IPS-18a (cell line): Measurements from ENCODE around the gene FDCSP.
"Not testable (repeated sequence)": the region's sequence is repeated elsewhere in the genome, so short reads cannot be mapped to it uniquely, and the experiment has no call there.

Experiments
- H3K27ac ChIP-seq: one replicate; pipeline ENCODE4 v1.5.1; 2013; ENCODE audit warnings: low read length
- H3K27me3 ChIP-seq: one replicate; pipeline ENCODE4 v1.6.1; 2013; ENCODE audit warnings: mild to moderate bottlenecking, low read length; ENCODE audit not compliant: control insufficient read depth, insufficient read depth
- H3K36me3 ChIP-seq: one replicate; pipeline ENCODE4 v1.6.1; 2013; ENCODE audit warnings: low read depth, low read length; ENCODE audit not compliant: control insufficient read depth
- H3K4me1 ChIP-seq: one replicate; pipeline ENCODE4 v1.6.1; 2013; ENCODE audit warnings: low read depth, low read length; ENCODE audit not compliant: control insufficient read depth
- H3K4me3 ChIP-seq: one replicate; pipeline ENCODE4 v1.5.1; 2013; ENCODE audit warnings: low read length
- H3K9ac ChIP-seq: one replicate; pipeline ENCODE4 v1.6.1; 2013; ENCODE audit warnings: mild to moderate bottlenecking, low read length, moderate library complexity
- H3K9me3 ChIP-seq: one replicate; pipeline ENCODE4 v1.6.1; 2013; ENCODE audit warnings: low read depth, low read length; ENCODE audit not compliant: control insufficient read depth

FDCSP gene

GRCh38 chr4:70195425-70195824 is 30.5 kb upstream of the FDCSP start, which contains the start of gene ODAM:
Gene ODAM, plus strand, starts transcription at chr4:70195725. Its CDS starts 819 bp downstream, at chr4:70196544.
- Histone ChIP-seq H3K9me3 (no peaks in the 10 kb centered on the region), H3K9ac (no peak within 1 kb of the TSS), H3K27ac (no peak within 1 kb of the TSS), H3K4me1 (peaks cover 6% of the 10 kb centered on the region), H3K4me3 (no peak within 1 kb of the TSS), H3K36me3 (no peaks in the 10 kb centered on the region), H3K27me3 (no peaks in the 10 kb centered on the region)

GRCh38 chr4:70196857-70197256 is 29.1 kb upstream of the FDCSP start:
- peaks cover 6% of the 10 kb centered on the region for H3K4me1 ChIP-seq
- H3K4me3 ChIP-seq = no peak overlapping the region
- no peaks in the 10 kb centered on the region for H3K27me3 ChIP-seq
- no peaks in the 10 kb centered on the region for H3K36me3 ChIP-seq
- H3K9me3 ChIP-seq = no peaks in the 10 kb centered on the region
- no peak overlapping the region for H3K9ac ChIP-seq
- no peak overlapping the region for H3K27ac ChIP-seq

- Histone ChIP-seq H3K36me3 (no peaks in the 10 kb centered on the region), H3K4me3 (no peak overlapping the region), H3K9me3 (no peaks in the 10 kb centered on the region), H3K9ac (no peak overlapping the region), H3K27me3 (no peaks in the 10 kb centered on the region), H3K4me1 (peaks cover 6% of the 10 kb centered on the region), H3K27ac (no peak overlapping the region)
These were observed 28.1 kb upstream of the FDCSP start for GRCh38 chr4:70197842-70198241.

DNA sequence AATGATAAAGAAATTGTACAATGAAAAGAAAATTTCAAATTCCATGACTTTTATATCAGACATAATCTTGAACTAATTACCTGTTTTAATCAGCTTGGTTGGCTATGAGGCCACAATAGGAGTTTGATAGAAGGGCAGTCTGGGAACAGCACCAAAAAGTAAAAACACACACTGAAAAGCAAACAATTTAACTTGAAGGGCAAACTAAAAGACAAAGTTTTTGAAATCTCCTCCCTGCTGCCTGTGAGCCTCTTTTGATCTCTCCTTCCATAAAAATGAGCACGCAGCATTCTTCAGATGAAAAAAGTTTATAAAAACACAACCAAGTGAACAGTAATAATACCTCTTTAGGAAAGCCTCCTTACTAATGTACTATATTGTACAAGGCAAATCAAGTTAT is 22.3 kb upstream of the FDCSP start:
- H3K27ac ChIP-seq = no peak overlapping the region
- H3K9ac ChIP-seq = no peak overlapping the region
- H3K4me3 ChIP-seq = no peak overlapping the region
- H3K4me1 ChIP-seq = no peaks in the 10 kb centered on the region
- H3K27me3 ChIP-seq = no peaks in the 10 kb centered on the region
- no peaks in the 10 kb centered on the region for H3K9me3 ChIP-seq
- no peaks in the 10 kb centered on the region for H3K36me3 ChIP-seq

DNA sequence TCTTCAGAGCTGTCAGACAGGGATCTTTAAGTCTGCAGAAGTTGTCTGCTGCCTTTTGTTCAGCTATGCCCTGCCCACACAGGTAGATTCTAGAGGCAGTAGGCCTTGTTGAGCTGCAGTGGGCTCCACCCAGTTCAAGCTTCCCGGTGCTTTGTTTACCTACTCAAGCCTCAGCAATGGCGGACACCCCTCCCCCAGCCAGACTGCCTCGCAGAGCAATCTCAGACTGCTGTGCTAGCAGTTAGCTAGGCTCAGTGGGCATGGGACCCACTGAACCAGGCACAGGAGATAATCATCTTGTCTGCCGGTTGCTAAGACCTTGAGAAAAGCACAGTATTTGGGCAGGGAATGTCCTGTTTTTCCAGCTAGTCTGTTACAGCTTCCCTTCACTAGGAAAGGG is 13.2 kb upstream of the FDCSP start:
- H3K4me1 ChIP-seq, H3K36me3 ChIP-seq, H3K9me3 ChIP-seq, H3K27ac ChIP-seq, H3K27me3 ChIP-seq, H3K9ac ChIP-seq, H3K4me3 ChIP-seq: not testable (repeated sequence)

GRCh38 chr4:70216109-70216508 is 9.8 kb upstream of the FDCSP start:
- H3K9me3 ChIP-seq, H3K27me3 ChIP-seq, H3K4me3 ChIP-seq, H3K9ac ChIP-seq, H3K36me3 ChIP-seq, H3K4me1 ChIP-seq, H3K27ac ChIP-seq: not testable (repeated sequence)

DNA sequence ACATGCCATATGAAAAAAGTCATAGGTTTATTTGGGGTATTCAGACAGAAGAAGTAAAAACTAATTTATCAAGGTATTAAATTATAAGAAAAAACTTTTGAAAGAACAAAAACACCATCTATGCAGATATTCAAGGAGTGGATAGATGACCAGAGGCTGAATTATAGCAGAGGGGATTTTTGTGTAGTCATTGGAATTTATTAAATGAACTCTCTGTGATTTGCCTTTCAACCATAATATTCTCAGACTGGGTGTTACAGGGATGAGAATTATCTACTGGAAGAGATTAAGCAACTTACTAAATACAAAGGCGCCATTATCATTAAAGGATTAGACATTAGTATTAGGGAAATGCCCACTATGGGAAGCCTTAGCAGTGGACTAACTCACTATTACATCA is 9.4 kb upstream of the FDCSP start:
- H3K4me3 ChIP-seq, H3K9me3 ChIP-seq, H3K4me1 ChIP-seq, H3K27me3 ChIP-seq, H3K36me3 ChIP-seq, H3K27ac ChIP-seq, H3K9ac ChIP-seq: not testable (repeated sequence)

DNA sequence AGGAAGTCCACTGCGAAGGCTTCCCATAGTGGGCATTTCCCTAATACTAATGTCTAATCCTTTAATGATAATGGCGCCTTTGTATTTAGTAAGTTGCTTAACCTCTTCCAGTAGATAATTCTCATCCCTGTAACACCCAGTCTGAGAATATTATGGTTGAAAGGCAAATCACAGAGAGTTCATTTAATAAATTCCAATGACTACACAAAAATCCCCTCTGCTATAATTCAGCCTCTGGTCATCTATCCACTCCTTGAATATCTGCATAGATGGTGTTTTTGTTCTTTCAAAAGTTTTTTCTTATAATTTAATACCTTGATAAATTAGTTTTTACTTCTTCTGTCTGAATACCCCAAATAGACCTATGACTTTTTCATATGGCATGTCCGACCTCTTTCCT is 4.5 kb upstream of the FDCSP start:
- H3K36me3 ChIP-seq, H3K27ac ChIP-seq, H3K27me3 ChIP-seq: not testable (repeated sequence)

GRCh38 chr4:70221818-70222217 is 4.1 kb upstream of the FDCSP start:
- not testable (repeated sequence) for H3K27me3 ChIP-seq, H3K9ac ChIP-seq, H3K4me1 ChIP-seq, H3K4me3 ChIP-seq, H3K36me3 ChIP-seq, H3K27ac ChIP-seq, H3K9me3 ChIP-seq

More for the DNA sequence above, 4.5 kb upstream of the FDCSP start:
- not testable (repeated sequence) for H3K9ac ChIP-seq, H3K9me3 ChIP-seq, H3K4me1 ChIP-seq, H3K4me3 ChIP-seq

- Histone ChIP-seq H3K4me1 (no peaks in the 10 kb centered on the region), H3K4me3 (no peak overlapping the region), H3K27me3 (no peaks in the 10 kb centered on the region), H3K9ac (no peak overlapping the region), H3K27ac (no peak overlapping the region), H3K36me3 (no peaks in the 10 kb centered on the region), H3K9me3 (no peaks in the 10 kb centered on the region)
These were observed 10.2 kb downstream of the FDCSP start for GRCh38 chr4:70236125-70236524.

- H3K27me3 ChIP-seq = no peaks in the 10 kb centered on the region
- H3K9ac ChIP-seq = no peak overlapping the region
- H3K9me3 ChIP-seq = no peaks in the 10 kb centered on the region
- no peaks in the 10 kb centered on the region for H3K4me1 ChIP-seq
- no peaks in the 10 kb centered on the region for H3K36me3 ChIP-seq
- H3K4me3 ChIP-seq = no peak overlapping the region
- H3K27ac ChIP-seq = no peak overlapping the region
These were observed 13.4 kb downstream of the FDCSP start for GRCh38 chr4:70239131-70239883.

DNA sequence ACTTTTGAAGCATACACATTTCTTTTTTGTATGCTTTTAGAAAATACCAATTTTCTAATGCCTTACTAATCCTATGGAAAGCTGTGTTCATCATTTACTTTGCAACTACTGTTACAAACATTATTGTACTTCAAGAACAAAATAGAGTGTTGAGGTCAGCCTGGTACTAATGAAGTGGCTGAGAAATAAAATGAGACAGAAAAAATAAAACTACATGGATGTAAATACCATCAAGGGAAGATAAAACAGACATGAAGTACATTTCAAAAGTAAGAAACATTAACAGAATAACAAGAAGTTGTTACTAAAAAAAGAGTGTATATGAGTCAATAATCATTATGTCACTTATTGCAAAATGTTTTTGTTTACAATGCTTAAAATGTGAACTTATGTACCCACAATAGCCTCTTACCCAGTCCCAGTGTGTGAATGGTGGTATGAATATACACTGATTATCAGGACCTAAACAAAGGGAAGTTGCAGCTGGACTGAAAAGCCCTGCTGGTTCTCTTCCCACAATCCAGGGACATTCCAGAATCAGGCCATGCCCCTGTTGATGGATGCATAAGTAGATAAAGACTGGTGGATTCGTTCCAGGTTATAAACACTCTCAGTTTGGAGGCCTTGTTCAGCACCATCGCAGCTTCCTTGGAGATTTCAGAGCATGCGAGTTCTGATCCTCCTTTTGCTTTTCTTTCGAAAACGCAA is 14.1 kb downstream of the FDCSP start:
- H3K4me3 ChIP-seq = no peak overlapping the region
- H3K4me1 ChIP-seq = no peaks in the 10 kb centered on the region
- H3K27me3 ChIP-seq = no peaks in the 10 kb centered on the region
- H3K9ac ChIP-seq = no peak overlapping the region
- H3K36me3 ChIP-seq = no peaks in the 10 kb centered on the region
- no peaks in the 10 kb centered on the region for H3K9me3 ChIP-seq
- no peak overlapping the region for H3K27ac ChIP-seq
